Trophoblast cell (in vitro differentiated cells and primary cell): Measurements from ENCODE around the gene TOMM40L.

Experiments
- DNase-seq, 2 donors: peaks; one replicate each; pipeline ENCODE4 v3.0.0-alpha.2; 2016
- H2AFZ ChIP-seq: 2 replicates; pipeline ENCODE4 v1.6.1; 2013; ENCODE audit warnings: low read length, moderate library complexity, mild to moderate bottlenecking; ENCODE audit not compliant: insufficient read depth, poor library complexity
- H2AK5ac ChIP-seq: 2 replicates; pipeline ENCODE4 v1.6.1; 2013; ENCODE audit warnings: mild to moderate bottlenecking, low read length
- H2BK120ac ChIP-seq: 2 replicates; pipeline ENCODE4 v1.6.1; 2013; ENCODE audit warnings: low read length, mild to moderate bottlenecking, moderate library complexity; ENCODE audit not compliant: insufficient read depth, poor library complexity
- H2BK12ac ChIP-seq: 2 replicates; pipeline ENCODE4 v1.6.1; 2013; ENCODE audit warnings: mild to moderate bottlenecking, low read length, moderate library complexity
- H2BK5ac ChIP-seq: 2 replicates; pipeline ENCODE4 v1.6.1; 2013; ENCODE audit warnings: low read length, low read depth, moderate library complexity, mild to moderate bottlenecking; ENCODE audit not compliant: poor library complexity
- H3K14ac ChIP-seq: 2 replicates; pipeline ENCODE4 v1.6.1; 2013; ENCODE audit warnings: mild to moderate bottlenecking, low read length
- H3K18ac ChIP-seq: 2 replicates; pipeline ENCODE4 v1.6.1; 2013; ENCODE audit warnings: mild to moderate bottlenecking, low read length
- H3K23ac ChIP-seq: 2 replicates; pipeline ENCODE4 v1.6.1; 2013; ENCODE audit warnings: low read length
- H3K27ac ChIP-seq: 2 replicates; pipeline ENCODE4 v1.5.1; 2013; ENCODE audit warnings: low read depth, mild to moderate bottlenecking, inconsistent platforms, low read length, moderate library complexity
- H3K27me3 ChIP-seq: 2 replicates; pipeline ENCODE4 v1.6.1; 2013; ENCODE audit warnings: inconsistent platforms, mild to moderate bottlenecking, low read length, moderate library complexity; ENCODE audit not compliant: insufficient read depth
- H3K36me3 ChIP-seq, 2 experiments: 1 replicate in 1 of 2; 2 replicates in 1 of 2; pipeline ENCODE4 v1.6.1; 2013; ENCODE audit warnings: low read length in 2 of 2, mild to moderate bottlenecking in 2 of 2, moderate library complexity in 1 of 2; ENCODE audit not compliant: insufficient read depth in 2 of 2, control insufficient read depth in 1 of 2
- H3K4ac ChIP-seq: 2 replicates; pipeline ENCODE4 v1.6.1; 2013; ENCODE audit warnings: low read depth, mild to moderate bottlenecking, low read length, moderate library complexity
- H3K4me1 ChIP-seq, 2 experiments: 1 replicate in 1 of 2; 2 replicates in 1 of 2; pipeline ENCODE4 v1.6.1; 2013; ENCODE audit warnings: low read length in 2 of 2, mild to moderate bottlenecking in 2 of 2, moderate library complexity in 1 of 2; ENCODE audit not compliant: insufficient read depth in 2 of 2, control insufficient read depth in 1 of 2
- H3K4me2 ChIP-seq: 2 replicates; pipeline ENCODE4 v1.6.1; 2013; ENCODE audit warnings: inconsistent platforms, mild to moderate bottlenecking, low read length, moderate library complexity
- H3K4me3 ChIP-seq: 2 replicates; pipeline ENCODE4 v1.5.1; 2013; ENCODE audit warnings: mild to moderate bottlenecking, low read depth, low read length, inconsistent platforms
- H3K79me1 ChIP-seq: one replicate; pipeline ENCODE4 v1.6.1; 2013; ENCODE audit warnings: low read length
- H3K79me2 ChIP-seq: 2 replicates; pipeline ENCODE4 v1.6.1; 2013; ENCODE audit warnings: low read length, mild to moderate bottlenecking; ENCODE audit not compliant: control insufficient read depth, insufficient read depth, poor library complexity
- H3K9ac ChIP-seq: 2 replicates; pipeline ENCODE4 v1.6.1; 2013; ENCODE audit warnings: mild to moderate bottlenecking, low read length
- H3K9me3 ChIP-seq: 2 replicates; pipeline ENCODE4 v1.6.1; 2013; ENCODE audit warnings: low read depth, mild to moderate bottlenecking, control low read depth, inconsistent platforms, low read length; ENCODE audit not compliant: insufficient read depth
- H4K12ac ChIP-seq: 2 replicates; pipeline ENCODE4 v1.6.1; 2013; ENCODE audit warnings: low read depth, mild to moderate bottlenecking, low read length, moderate library complexity
- H4K8ac ChIP-seq: 2 replicates; pipeline ENCODE4 v1.6.1; 2013; ENCODE audit warnings: low read depth, mild to moderate bottlenecking, low read length, moderate library complexity
- H4K91ac ChIP-seq: one replicate; pipeline ENCODE4 v1.6.1; 2013; ENCODE audit warnings: low read depth, mild to moderate bottlenecking, low read length, moderate library complexity
- WGBS: extraction: QIAGEN DNeasy Blood & Tissue Kit; methylation state at CpG from one replicate; pipeline ENCODE4 v1.1.7; 2013; ENCODE audit warnings: missing lambda C conversion rate; ENCODE audit not compliant: insufficient read length, insufficient coverage; ENCODE audit errors: extremely low coverage; 5-methylcytosine and 5-hydroxymethylcytosine counted together

The TOMM40L gene

DNA sequence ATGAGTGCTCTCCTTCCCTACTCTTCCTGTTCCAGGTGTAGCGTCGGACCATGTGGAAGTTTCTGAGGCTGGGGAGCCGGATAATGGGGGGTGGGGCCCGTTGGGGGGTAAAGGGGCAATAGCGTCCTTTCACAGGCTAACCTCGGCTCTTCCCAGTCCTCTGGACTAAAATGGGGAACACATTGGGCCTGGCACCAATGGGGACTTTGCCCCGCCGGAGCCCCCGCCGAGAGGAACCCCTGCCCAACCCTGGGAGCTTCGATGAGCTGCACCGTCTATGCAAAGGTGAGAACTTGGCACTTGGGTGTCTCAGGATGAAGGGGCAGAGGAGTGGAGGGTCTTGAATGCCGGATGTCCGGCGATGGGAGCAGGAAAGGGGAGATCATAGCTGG lies 456 bp downstream of the TOMM40L start:
- Histone ChIP-seq H2BK12ac (peak overlapping the region; percentile 88), H2AFZ (peak overlapping the region; percentile 93), H3K4me2 (peak overlapping the region; percentile 85), H2BK5ac (peak overlapping the region; percentile 54), H3K18ac (peak overlapping the region; percentile 69), H3K27me3 (no peaks in the 10 kb centered on the region), H3K4me1 (peaks cover 23 to 27% of the 10 kb centered on the region in 2 experiments), H3K9ac (peak overlapping the region; percentile 51), H4K8ac (peak overlapping the region; percentile 98), H2AK5ac (peak overlapping the region; percentile 63), H4K91ac (peak overlapping the region; percentile 98), H3K23ac (no peak overlapping the region), H2BK120ac (peak overlapping the region; percentile 81), H3K4ac (peak overlapping the region; percentile 49), H3K4me3 (peak overlapping the region; percentile 78), H3K27ac (no peak overlapping the region), H3K14ac (peak overlapping the region; percentile 90), H3K9me3 (no peaks in the 10 kb centered on the region), H3K79me2 (peaks cover 5% of the 10 kb centered on the region), H3K36me3 (peaks cover 10 to 17% of the 10 kb centered on the region in 2 experiments), H4K12ac (peak overlapping the region; percentile 97), H3K79me1 (peaks cover 22% of the 10 kb centered on the region)
- no peak for DNase-seq
- WGBS = no CpG with 5 or more reads among the region's 15 CpGs

DNA sequence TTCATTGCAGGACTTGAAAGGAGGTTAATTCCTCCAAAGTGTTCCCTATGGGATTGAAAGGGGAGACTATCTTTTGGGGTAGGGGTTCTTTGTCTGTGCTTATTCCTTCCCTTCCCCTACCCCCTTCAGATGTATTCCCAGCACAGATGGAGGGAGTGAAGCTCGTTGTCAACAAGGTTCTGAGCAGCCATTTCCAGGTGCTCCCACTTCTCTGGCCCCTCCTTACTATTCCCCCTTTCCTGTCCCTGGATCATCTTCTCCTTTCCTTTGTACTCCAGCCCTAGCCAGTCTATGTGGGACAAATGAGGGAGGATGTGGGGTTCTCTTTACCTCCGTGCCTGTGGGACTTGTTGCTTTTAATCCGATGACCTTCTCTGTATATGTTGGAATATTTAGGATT lies 899 bp downstream of the TOMM40L start:
- H4K91ac ChIP-seq = peak overlapping the region; percentile 98
- peak overlapping the region; percentile 32 for H2AK5ac ChIP-seq
- no peaks in the 10 kb centered on the region for H3K27me3 ChIP-seq
- H3K4ac ChIP-seq = no peak overlapping the region
- peak overlapping the region; percentile 84 for H4K12ac ChIP-seq
- H3K27ac ChIP-seq = no peak overlapping the region
- H3K4me3 ChIP-seq = no peak overlapping the region
- peak overlapping the region; percentile 85 for H3K4me2 ChIP-seq
- peak overlapping the region; percentile 44 for H2BK120ac ChIP-seq
- H4K8ac ChIP-seq = peak overlapping the region; percentile 98
- H3K23ac ChIP-seq = no peak overlapping the region
- H3K9ac ChIP-seq = no peak overlapping the region
- H2BK5ac ChIP-seq = peak overlapping the region; percentile 11
- H3K79me2 ChIP-seq = peaks cover 5% of the 10 kb centered on the region
- no CpG with 5 or more reads among the region's 3 CpGs for WGBS
- no peaks in the 10 kb centered on the region for H3K9me3 ChIP-seq
- H3K36me3 ChIP-seq = peaks cover 10 to 17% of the 10 kb centered on the region in 2 experiments
- peaks cover 23 to 27% of the 10 kb centered on the region in 2 experiments for H3K4me1 ChIP-seq
- DNase-seq = no peak
- H3K14ac ChIP-seq = peak overlapping the region; percentile 70
- H2BK12ac ChIP-seq = peak overlapping the region; percentile 68
- H2AFZ ChIP-seq = peak overlapping the region; percentile 93
- no peak overlapping the region for H3K18ac ChIP-seq
- H3K79me1 ChIP-seq = peaks cover 22% of the 10 kb centered on the region

DNA sequence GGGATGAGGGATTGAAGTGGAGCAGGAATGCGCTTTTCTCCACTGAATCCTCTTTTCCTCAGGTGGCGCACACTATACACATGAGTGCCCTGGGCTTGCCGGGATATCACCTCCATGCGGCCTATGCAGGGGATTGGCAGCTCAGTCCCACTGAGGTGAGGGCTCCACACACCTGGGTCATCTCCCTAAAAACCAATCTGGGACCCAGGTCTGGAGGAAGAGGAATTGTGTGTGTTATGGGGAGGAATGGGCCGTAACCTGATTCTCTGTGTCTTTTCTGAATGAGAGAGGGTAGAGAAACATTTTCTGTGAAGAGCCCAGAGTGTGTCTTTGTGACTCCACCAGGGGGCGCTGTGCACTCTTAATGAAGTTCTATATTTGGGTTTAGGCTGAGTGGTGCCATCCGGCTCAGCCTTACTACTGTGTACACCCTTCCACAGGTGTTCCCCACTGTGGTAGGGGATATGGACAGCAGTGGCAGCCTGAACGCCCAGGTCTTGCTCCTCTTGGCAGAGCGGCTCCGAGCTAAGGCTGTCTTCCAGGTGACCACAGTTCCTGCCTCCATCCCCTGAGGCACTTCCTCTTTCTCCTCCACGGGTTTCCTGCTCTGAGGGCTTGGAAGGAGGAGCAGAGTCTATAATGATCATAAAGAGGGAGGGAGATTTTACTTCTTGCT lies 1.5 kb downstream of the TOMM40L start:
- WGBS = no CpG with 5 or more reads among the region's 11 CpGs

DNA sequence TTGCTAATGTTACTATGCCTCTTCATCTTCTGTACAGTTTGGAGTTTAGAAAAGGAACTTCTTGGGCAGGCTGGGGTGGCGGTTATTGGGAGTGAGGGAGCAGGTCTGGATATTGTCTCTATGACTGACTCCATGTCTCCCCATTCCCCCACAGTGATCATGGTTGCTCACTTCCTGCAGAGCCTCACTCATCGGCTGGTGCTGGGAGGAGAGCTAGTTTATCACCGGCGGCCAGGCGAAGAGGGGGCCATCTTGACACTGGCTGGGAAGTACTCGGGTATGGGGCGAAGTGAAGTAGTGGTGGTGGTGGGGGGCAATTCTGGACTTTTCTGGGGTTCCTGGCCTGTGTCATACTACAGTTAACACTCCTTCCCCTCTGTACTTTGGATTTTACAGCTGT lies 2.2 kb downstream of the TOMM40L start:
- Histone ChIP-seq H2BK12ac (peak overlapping the region; percentile 47), H3K4me3 (no peak overlapping the region), H4K91ac (peak overlapping the region; percentile 28), H4K8ac (peak overlapping the region; percentile 21), H3K9me3 (peaks cover under 1% of the 10 kb centered on the region), H3K4ac (no peak overlapping the region), H3K27ac (no peak overlapping the region), H3K18ac (peak overlapping the region; percentile 31), H3K79me2 (peaks cover 5% of the 10 kb centered on the region), H2BK5ac (no peak overlapping the region), H3K79me1 (peaks cover 18% of the 10 kb centered on the region), H3K23ac (no peak overlapping the region), H3K36me3 (peaks cover 10 to 17% of the 10 kb centered on the region in 2 experiments), H3K14ac (no peak overlapping the region), H3K9ac (no peak overlapping the region), H2AFZ (no peak overlapping the region), H3K4me2 (no peak overlapping the region), H4K12ac (no peak overlapping the region), H2BK120ac (no peak overlapping the region), H3K27me3 (no peaks in the 10 kb centered on the region), H3K4me1 (peaks cover 23 to 27% of the 10 kb centered on the region in 2 experiments), H2AK5ac (no peak overlapping the region)
- DNase-seq = no peak
- WGBS = no CpG with 5 or more reads among the region's 7 CpGs

More for the DNA sequence above, 1.5 kb downstream of the TOMM40L start:
- Histone ChIP-seq H3K79me1 (peaks cover 20% of the 10 kb centered on the region), H3K4me3 (no peak overlapping the region), H3K18ac (peak overlapping the region; percentile 12), H2BK12ac (peak overlapping the region; percentile 28), H2AK5ac (peak overlapping the region; percentile 25), H3K27ac (no peak overlapping the region), H3K27me3 (no peaks in the 10 kb centered on the region), H3K9ac (no peak overlapping the region), H3K14ac (peak overlapping the region; percentile 13), H2BK5ac (no peak overlapping the region), H3K4ac (no peak overlapping the region), H3K4me1 (peaks cover 23 to 27% of the 10 kb centered on the region in 2 experiments), H3K23ac (no peak overlapping the region), H4K12ac (peak overlapping the region; percentile 7), H3K79me2 (peaks cover 5% of the 10 kb centered on the region), H4K8ac (peak overlapping the region; percentile 63), H4K91ac (peak overlapping the region; percentile 73), H3K9me3 (no peaks in the 10 kb centered on the region), H3K4me2 (peak overlapping the region; percentile 49), H3K36me3 (peaks cover 10 to 17% of the 10 kb centered on the region in 2 experiments), H2BK120ac (no peak overlapping the region), H2AFZ (peak overlapping the region; percentile 2)
- DNase-seq = peak; percentile 66 to 90
